ENCODE results near the gene BMPR1A.

DNA sequence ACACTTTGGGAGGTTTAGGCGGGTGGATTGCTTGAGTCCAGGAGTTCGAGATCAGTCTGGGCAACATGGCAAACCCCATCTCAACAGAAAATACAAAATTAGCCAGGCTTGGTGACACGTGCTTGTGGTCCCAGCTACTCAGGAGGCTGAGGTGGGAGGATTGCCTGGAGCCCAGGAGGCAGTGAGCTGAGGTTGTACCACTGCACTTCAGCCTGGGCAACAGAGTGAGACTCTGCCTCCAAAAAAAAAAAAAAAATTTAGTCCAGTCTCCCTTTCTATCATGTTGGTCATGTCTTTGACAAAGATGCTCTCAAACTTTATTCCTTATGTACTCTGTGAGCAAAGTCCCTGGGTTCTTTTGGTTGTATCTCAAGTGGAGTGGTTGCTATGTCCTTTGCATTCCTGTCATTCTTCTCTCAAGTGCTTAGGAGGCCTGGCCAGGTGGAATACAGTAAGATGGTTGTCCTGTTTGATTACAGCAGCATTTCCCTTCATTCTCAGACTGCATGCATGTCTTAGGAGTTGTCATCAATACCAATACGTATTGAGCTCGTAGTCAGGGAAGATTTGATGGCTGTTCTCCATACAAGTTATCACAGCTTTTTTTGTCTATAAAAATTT lies 115.3 kb downstream of the BMPR1A start:
- no peak for TF ChIP-seq CTCF (IDR thresholded peaks at IDR 0.05)
- no peak for TF ChIP-seq POLR2A (IDR thresholded peaks at IDR 0.05)

Data from right lobe of liver (tissue), 4 donors.